SHP77 treated with DMSO at 0.1 percent for 48 hours (cell line): ENCODE measurements around the gene MEIS2.

ENCODE experiments used
- DNase-seq: peaks from one replicate; lab custom pipeline; 2025; lab: John Stamatoyannopoulos, UW

Gene MEIS2

GRCh38 chr15:37112971-37113670, 12.8 kb upstream of the MEIS2 start:
- DNase-seq = no peak

GRCh38 chr15:37112171-37112570, 11.8 kb upstream of the MEIS2 start:
- DNase-seq = no peak

- DNase-seq = no peak
Observed at GRCh38 chr15:37111427-37111717, 11.0 kb upstream of the MEIS2 start.

- DNase-seq = no peak
Observed at GRCh38 chr15:37109872-37110572, 9.7 kb upstream of the MEIS2 start.

- no peak for DNase-seq
Observed at GRCh38 chr15:37109168-37109871, 9.0 kb upstream of the MEIS2 start.

GRCh38 chr15:37108381-37109167, 8.2 kb upstream of the MEIS2 start:
- DNase-seq = no peak

GRCh38 chr15:37107744-37108380, 7.5 kb upstream of the MEIS2 start:
- DNase-seq = no peak

GRCh38 chr15:37107071-37107743, 6.9 kb upstream of the MEIS2 start:
- DNase-seq = no peak

- DNase-seq = peak; percentile 7
Observed at GRCh38 chr15:37106490-37107001, 6.2 kb upstream of the MEIS2 start.

- no peak for DNase-seq
Observed at GRCh38 chr15:37105889-37106288, 5.5 kb upstream of the MEIS2 start.

GRCh38 chr15:37105029-37105428, 4.7 kb upstream of the MEIS2 start:
- DNase-seq = no peak

- no peak for DNase-seq
Observed at GRCh38 chr15:37104424-37104981, 4.2 kb upstream of the MEIS2 start.

- no peak for DNase-seq
Observed at GRCh38 chr15:37103475-37104423, 3.4 kb upstream of the MEIS2 start.

- no peak for DNase-seq
Observed at GRCh38 chr15:37103163-37103435, 2.8 kb upstream of the MEIS2 start.

GRCh38 chr15:37102305-37103162, 2.2 kb upstream of the MEIS2 start:
- no peak for DNase-seq

- DNase-seq = no peak
Observed at GRCh38 chr15:37101980-37102304, 1.6 kb upstream of the MEIS2 start.

GRCh38 chr15:37100966-37101215, 542 bp upstream of the MEIS2 start:
- no peak for DNase-seq

- peak; percentile 4 for DNase-seq
Observed at GRCh38 chr15:37099319-37100108, 835 bp downstream of the MEIS2 start.
